ENCODE results near the gene ADGRL3. TPM values are rescaled to one million over a fixed set of nuclear protein-coding genes. Genes with fewer than 3 reads are reported as not detected.

Gene ADGRL3
- total RNA-seq, 1 donor from 2014 or later, result 2.1 TPM

DNA sequence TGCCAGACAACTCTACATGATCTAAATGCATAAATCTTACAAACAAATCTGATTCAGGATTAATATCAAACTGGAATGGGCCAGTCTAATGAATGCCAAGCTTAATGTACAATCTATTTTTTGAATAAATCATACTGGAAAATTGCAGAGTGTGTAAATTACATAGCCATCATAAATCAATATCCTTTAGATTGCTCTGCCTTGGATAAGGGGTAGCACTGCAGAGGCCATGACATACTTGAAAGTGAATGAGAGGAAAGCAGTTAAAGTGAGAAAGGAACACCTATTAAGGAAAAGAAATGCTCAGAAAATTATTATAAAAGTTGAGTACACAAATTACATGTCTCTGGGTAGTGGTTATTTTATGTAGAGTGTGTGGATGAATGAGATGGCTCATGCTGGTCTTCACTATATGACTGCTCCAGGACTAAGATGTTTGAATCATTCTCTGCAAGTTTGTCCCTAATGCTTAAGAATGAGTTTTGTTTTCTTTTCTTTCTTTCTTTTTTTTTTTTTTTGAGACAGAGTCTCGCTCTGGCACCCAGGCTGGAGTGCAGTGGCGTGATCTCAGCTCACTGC, 100.2 kb downstream of the ADGRL3 start:
- H3K27me3 ChIP-seq (ENCODE audit: control insufficient read depth, insufficient read depth, low read length), result no peaks in the 10 kb centered on the region
- DNase-seq (ENCODE audit: low read depth), result no peak
- no peak overlapping the region for H3K4me3 ChIP-seq (ENCODE audit: low read depth, low read length)
- TF ChIP-seq, protein P1, sequence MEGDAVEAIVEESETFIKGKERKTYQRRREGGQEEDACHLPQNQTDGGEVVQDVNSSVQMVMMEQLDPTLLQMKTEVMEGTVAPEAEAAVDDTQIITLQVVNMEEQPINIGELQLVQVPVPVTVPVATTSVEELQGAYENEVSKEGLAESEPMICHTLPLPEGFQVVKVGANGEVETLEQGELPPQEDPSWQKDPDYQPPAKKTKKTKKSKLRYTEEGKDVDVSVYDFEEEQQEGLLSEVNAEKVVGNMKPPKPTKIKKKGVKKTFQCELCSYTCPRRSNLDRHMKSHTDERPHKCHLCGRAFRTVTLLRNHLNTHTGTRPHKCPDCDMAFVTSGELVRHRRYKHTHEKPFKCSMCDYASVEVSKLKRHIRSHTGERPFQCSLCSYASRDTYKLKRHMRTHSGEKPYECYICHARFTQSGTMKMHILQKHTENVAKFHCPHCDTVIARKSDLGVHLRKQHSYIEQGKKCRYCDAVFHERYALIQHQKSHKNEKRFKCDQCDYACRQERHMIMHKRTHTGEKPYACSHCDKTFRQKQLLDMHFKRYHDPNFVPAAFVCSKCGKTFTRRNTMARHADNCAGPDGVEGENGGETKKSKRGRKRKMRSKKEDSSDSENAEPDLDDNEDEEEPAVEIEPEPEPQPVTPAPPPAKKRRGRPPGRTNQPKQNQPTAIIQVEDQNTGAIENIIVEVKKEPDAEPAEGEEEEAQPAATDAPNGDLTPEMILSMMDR (IDR thresholded peaks at IDR 0.05; ENCODE audit: insufficient read depth, low read length, poor library complexity, severe bottlenecking), result no peak
- no peaks in the 10 kb centered on the region for H3K36me3 ChIP-seq (ENCODE audit: control insufficient read depth, insufficient read depth, low read length)

DNA sequence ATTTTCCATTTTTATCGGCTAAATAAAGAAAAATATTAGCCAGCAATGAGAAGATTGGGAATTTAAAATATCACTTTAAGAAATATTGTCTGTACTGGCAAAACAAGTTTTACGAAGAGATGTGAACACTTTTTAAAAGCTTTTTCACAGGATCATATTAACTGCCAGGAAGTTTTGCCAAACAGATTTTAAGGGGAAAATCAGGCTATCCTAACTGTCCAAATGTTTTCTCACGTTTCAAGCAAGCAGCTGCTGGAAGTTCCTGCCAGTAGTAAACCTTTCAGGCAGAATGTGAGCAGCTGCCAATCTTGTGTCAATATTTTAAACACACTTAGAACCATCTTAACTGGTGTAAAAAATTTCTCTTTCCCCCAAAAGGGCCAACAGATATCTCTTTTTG, 101.1 kb downstream of the ADGRL3 start:
- H3K27me3 ChIP-seq (ENCODE audit: control insufficient read depth, insufficient read depth, low read length), result no peaks in the 10 kb centered on the region
- DNase-seq (ENCODE audit: low read depth), result no peak
- H3K4me3 ChIP-seq (ENCODE audit: low read depth, low read length), result no peak overlapping the region
- H3K36me3 ChIP-seq (ENCODE audit: control insufficient read depth, insufficient read depth, low read length), result no peaks in the 10 kb centered on the region
- TF ChIP-seq, protein P1 (IDR thresholded peaks at IDR 0.05; ENCODE audit: insufficient read depth, low read length, poor library complexity, severe bottlenecking), result no peak

DNA sequence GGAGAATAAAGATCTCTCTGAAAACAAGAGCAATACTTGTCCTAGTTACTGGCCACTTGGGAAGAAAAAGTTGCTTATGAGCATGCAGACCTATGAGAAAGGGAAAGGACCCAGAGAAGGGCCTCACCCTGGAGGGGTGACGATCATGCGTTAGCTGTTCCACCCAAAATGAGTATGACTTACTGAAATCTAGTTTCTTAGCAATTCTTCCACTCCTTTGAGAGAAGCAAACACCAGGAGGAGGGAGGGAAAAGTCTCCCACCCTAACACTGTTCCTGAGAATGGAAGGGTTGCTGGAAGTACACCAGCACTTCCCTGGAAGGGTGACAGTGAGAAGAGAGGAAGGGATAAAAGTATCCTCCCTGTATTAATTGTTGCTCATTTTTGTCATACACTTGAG, 107.9 kb downstream of the ADGRL3 start:
- Histone ChIP-seq H3K4me3 (ENCODE audit: low read depth, low read length) (no peak overlapping the region), H3K36me3 (ENCODE audit: control insufficient read depth, insufficient read depth, low read length) (no peaks in the 10 kb centered on the region), H3K27me3 (ENCODE audit: control insufficient read depth, insufficient read depth, low read length) (no peaks in the 10 kb centered on the region)
- no peak for DNase-seq (ENCODE audit: low read depth)
- TF ChIP-seq, protein P1 (IDR thresholded peaks at IDR 0.05; ENCODE audit: insufficient read depth, low read length, poor library complexity, severe bottlenecking), result no peak

DNA sequence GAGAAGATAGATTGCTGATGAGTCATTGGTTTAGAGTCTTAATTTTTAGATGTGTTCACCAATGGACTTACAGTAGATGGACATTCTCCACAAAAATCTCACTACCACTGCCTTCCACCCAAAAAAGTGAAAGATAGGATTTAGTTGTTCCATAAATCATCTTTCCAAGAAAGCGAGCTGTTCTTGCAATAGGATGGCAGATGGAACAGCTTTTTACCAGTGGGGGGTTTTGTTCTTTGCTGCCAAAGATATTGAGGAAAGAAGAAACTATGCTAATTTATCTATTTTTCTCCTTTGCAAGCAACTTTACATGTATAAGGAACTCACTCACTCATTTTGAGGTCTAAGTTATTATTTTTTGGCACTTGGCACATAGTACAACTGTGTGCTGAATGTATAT, 109.5 kb downstream of the ADGRL3 start:
- Histone ChIP-seq H3K27me3 (ENCODE audit: control insufficient read depth, insufficient read depth, low read length) (no peaks in the 10 kb centered on the region), H3K36me3 (ENCODE audit: control insufficient read depth, insufficient read depth, low read length) (no peaks in the 10 kb centered on the region), H3K4me3 (ENCODE audit: low read depth, low read length) (no peak overlapping the region)
- DNase-seq (ENCODE audit: low read depth), result no peak
- TF ChIP-seq, protein P1 (IDR thresholded peaks at IDR 0.05; ENCODE audit: insufficient read depth, low read length, poor library complexity, severe bottlenecking), result no peak

DNA sequence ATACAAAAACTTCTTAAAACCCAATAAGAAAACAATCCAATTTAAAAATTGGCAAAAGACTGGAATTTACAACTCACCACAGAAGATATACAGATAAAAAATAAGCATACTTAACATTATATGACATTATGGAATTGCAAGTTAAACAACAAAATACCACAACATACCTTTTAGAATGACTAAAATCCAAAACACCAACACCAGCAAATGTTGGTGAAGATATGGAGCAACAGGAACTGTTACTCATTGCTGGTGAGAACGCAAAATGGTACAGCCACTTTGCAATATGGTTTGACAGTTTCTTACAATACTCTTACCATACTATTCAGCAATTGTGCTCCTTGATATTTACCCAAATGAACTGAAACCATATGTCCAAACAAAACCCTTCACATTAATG, 112.4 kb downstream of the ADGRL3 start:
- H3K27me3 ChIP-seq (ENCODE audit: control insufficient read depth, insufficient read depth, low read length), result no peaks in the 10 kb centered on the region
- no peak overlapping the region for H3K4me3 ChIP-seq (ENCODE audit: low read depth, low read length)
- no peaks in the 10 kb centered on the region for H3K36me3 ChIP-seq (ENCODE audit: control insufficient read depth, insufficient read depth, low read length)
- DNase-seq (ENCODE audit: low read depth), result no peak
- TF ChIP-seq, protein P1 (IDR thresholded peaks at IDR 0.05; ENCODE audit: insufficient read depth, low read length, poor library complexity, severe bottlenecking), result no peak

DNA sequence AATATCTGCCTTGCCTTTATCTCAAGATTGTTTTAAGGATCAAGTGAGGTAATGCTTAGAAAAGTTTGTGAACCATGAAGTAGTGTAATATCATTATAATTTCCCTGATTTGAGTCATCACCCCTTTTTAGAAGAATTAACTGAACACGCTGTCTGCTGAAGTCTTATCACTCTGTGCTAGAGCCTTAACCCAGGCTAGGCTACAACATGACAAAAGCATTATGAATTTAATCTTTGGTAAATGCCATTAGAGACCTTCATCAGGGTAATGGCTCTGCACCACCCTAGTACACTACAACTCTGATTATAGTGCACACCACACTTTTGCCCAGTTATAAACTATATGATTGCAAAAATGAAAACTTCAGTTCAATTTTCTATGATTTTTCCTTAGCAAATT, 118.3 kb downstream of the ADGRL3 start:
- no peak overlapping the region for H3K4me3 ChIP-seq (ENCODE audit: low read depth, low read length)
- TF ChIP-seq, protein P1 (IDR thresholded peaks at IDR 0.05; ENCODE audit: insufficient read depth, low read length, poor library complexity, severe bottlenecking), result no peak
- peak; percentile 14 for DNase-seq (ENCODE audit: low read depth)
- no peaks in the 10 kb centered on the region for H3K36me3 ChIP-seq (ENCODE audit: control insufficient read depth, insufficient read depth, low read length)
- H3K27me3 ChIP-seq (ENCODE audit: control insufficient read depth, insufficient read depth, low read length), result no peaks in the 10 kb centered on the region
